HepG2 (cell line): ENCODE results near the gene CCDC177. TPM values are rescaled to one million over a fixed set of nuclear protein-coding genes. Genes with fewer than 3 reads are reported as not detected.

Source experiments
- ATRX ChIP-seq: sonication (generic); formaldehyde crosslinking; IDR thresholded peaks from 2 replicates; pipeline ENCODE4 v1.4.0; 2020; ENCODE audit warnings: missing genetic modification reagents, borderline replicate concordance
- CC2D1A ChIP-seq: sonication (generic); formaldehyde crosslinking; IDR thresholded peaks from 2 replicates; pipeline ENCODE4 v1.8.1; 2023; ENCODE audit warnings: mild to moderate bottlenecking, missing genetic modification reagents
- CREM ChIP-seq, 2 experiments: sonication (generic) in 1 of 2; formaldehyde crosslinking in 1 of 2; IDR thresholded peaks; 2 replicates each; pipeline versions ENCODE4 v1.4.0 to v1.6.1; 2016 to 2020; ENCODE audit warnings: antibody characterized with exemption in 1 of 2, mild to moderate bottlenecking in 1 of 2, missing genetic modification reagents in 1 of 2
- DPF2 ChIP-seq: sonication (generic); formaldehyde crosslinking; IDR thresholded peaks from 2 replicates; pipeline ENCODE4 v1.4.0; 2020; ENCODE audit warnings: mild to moderate bottlenecking, low read depth, missing genetic modification reagents, borderline replicate concordance
- FLYWCH1 ChIP-seq: sonication (generic); formaldehyde crosslinking; IDR thresholded peaks from 2 replicates; pipeline ENCODE4 v1.8.1; 2023; ENCODE audit warnings: mild to moderate bottlenecking, missing genetic modification reagents
- MED13 ChIP-seq: sonication (generic); formaldehyde crosslinking; IDR thresholded peaks from 2 replicates; pipeline ENCODE4 v1.5.0; 2020; ENCODE audit warnings: missing genetic modification reagents
- MXD1 ChIP-seq: sonication (generic); formaldehyde crosslinking; IDR thresholded peaks from 2 replicates; pipeline ENCODE4 v1.4.0; 2020; ENCODE audit warnings: mild to moderate bottlenecking, missing genetic modification reagents
- PREB ChIP-seq: sonication (generic); formaldehyde crosslinking; IDR thresholded peaks from 2 replicates; pipeline ENCODE4 v1.4.0; 2020; ENCODE audit warnings: missing genetic modification reagents
- RORA ChIP-seq: sonication (generic); formaldehyde crosslinking; IDR thresholded peaks from 2 replicates; pipeline ENCODE4 v1.5.0; 2020; ENCODE audit warnings: mild to moderate bottlenecking, missing genetic modification reagents, moderate library complexity
- SIX4 ChIP-seq: sonication (generic); formaldehyde crosslinking; IDR thresholded peaks from 2 replicates; pipeline ENCODE4 v1.4.0; 2020; ENCODE audit warnings: missing genetic modification reagents
- TFDP1 ChIP-seq: IDR thresholded peaks from 2 replicates; pipeline ENCODE4 v1.6.1; 2016; ENCODE audit warnings: missing compliant biosample characterization, missing genetic modification reagents, borderline replicate concordance
- ZBTB2 ChIP-seq: sonication (generic); formaldehyde crosslinking; IDR thresholded peaks from 2 replicates; pipeline ENCODE4 v1.8.0; 2022; ENCODE audit warnings: low read depth, missing genetic modification reagents
- ZFP1 ChIP-seq: IDR thresholded peaks from 2 replicates; pipeline ENCODE4 v1.6.1; 2016
- ZNF3 ChIP-seq: IDR thresholded peaks from 2 replicates; pipeline ENCODE4 v1.7.0; 2017; ENCODE audit warnings: inconsistent platforms
- ZNF615 ChIP-seq: sonication (generic); formaldehyde crosslinking; IDR thresholded peaks from 2 replicates; pipeline ENCODE4 v1.5.0; 2020; ENCODE audit warnings: mild to moderate bottlenecking, missing genetic modification reagents, borderline replicate concordance
- polyA plus RNA-seq, 8 experiments: library from polyadenylated mRNA; depleted of rRNA in 3 of 8; stranded (reverse) in 7 of 8; unstranded in 1 of 8; fragments of >200 nt; fragmentation: Illumina TruSeq in 4 of 8; extraction: Trizol in 4 of 8; gene quantifications; 2 replicates each; pipeline versions ENCODE4 v1.2.1 to v1.2.3, GENCODE V29; 2011 to 2016; ENCODE audit warnings: low read depth in 4 of 8, missing spikeins in 1 of 8, mixed read lengths in 1 of 8; ENCODE audit not compliant: insufficient read depth in 1 of 8
- total RNA-seq, 5 experiments: library from RNA; depleted of rRNA; stranded (reverse); fragments of >200 nt; fragmentation: Illumina TruSeq; extraction: Trizol; gene quantifications; 2 replicates each; pipeline ENCODE4 v1.2.3, GENCODE V29; 2016; ENCODE audit warnings: low read depth in 1 of 5
- TF ChIP-seq, protein P1 (sequence below), 2 experiments: IDR thresholded peaks; 2 replicates each; pipeline ENCODE4 v1.6.1; 2011 to 2012; ENCODE audit warnings: low read length in 2 of 2, borderline replicate concordance in 1 of 2, low read depth in 1 of 2, mild to moderate bottlenecking in 1 of 2, moderate library complexity in 1 of 2
- TF ChIP-seq, protein P2 (sequence below): sonication (generic); formaldehyde crosslinking; conservative IDR thresholded peaks from 2 replicates; pipeline ENCODE4 v1.4.0; 2020; ENCODE audit warnings: missing genetic modification reagents
- TF ChIP-seq, protein P3 (sequence below): sonication (generic); formaldehyde crosslinking; IDR thresholded peaks from 2 replicates; pipeline ENCODE4 v1.4.0; 2020; ENCODE audit warnings: missing genetic modification reagents

Gene CCDC177
- total and polyA plus RNA-seq, 2 of the 13 experiments (the other 11 are each of a cell fraction or from before 2014, with no cell fraction given), result not detected

DNA sequence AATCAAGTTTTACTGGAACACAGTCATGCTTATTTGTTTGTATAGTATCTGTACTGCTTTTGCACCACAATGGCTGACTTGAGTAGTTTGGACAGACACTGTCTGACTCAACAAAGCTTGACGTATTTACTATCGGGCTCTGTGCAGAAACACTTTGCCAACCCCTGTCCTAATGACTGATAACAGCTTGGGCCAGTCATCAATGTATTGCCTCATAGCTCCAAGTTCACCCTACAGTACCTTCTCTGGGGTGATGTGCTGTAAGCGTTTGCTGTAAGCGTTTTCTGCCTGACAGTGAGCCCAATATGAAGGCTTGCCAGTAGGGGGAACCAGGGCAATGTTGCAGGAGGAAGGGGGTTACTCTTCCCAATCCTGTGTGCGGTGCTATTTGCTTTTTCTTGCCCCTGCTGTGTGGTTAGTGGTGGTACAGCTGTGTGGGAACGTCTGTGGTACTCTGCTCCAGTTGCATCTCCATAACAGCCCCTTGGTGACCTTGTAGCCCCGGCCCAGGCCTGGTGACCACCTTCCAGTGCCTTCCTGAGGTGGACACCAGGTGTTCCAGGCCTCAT is 5.4 kb upstream of the CCDC177 start (continued):
- TF ChIP-seq, protein P1, sequence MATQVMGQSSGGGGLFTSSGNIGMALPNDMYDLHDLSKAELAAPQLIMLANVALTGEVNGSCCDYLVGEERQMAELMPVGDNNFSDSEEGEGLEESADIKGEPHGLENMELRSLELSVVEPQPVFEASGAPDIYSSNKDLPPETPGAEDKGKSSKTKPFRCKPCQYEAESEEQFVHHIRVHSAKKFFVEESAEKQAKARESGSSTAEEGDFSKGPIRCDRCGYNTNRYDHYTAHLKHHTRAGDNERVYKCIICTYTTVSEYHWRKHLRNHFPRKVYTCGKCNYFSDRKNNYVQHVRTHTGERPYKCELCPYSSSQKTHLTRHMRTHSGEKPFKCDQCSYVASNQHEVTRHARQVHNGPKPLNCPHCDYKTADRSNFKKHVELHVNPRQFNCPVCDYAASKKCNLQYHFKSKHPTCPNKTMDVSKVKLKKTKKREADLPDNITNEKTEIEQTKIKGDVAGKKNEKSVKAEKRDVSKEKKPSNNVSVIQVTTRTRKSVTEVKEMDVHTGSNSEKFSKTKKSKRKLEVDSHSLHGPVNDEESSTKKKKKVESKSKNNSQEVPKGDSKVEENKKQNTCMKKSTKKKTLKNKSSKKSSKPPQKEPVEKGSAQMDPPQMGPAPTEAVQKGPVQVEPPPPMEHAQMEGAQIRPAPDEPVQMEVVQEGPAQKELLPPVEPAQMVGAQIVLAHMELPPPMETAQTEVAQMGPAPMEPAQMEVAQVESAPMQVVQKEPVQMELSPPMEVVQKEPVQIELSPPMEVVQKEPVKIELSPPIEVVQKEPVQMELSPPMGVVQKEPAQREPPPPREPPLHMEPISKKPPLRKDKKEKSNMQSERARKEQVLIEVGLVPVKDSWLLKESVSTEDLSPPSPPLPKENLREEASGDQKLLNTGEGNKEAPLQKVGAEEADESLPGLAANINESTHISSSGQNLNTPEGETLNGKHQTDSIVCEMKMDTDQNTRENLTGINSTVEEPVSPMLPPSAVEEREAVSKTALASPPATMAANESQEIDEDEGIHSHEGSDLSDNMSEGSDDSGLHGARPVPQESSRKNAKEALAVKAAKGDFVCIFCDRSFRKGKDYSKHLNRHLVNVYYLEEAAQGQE (IDR thresholded peaks at IDR 0.05; ENCODE audit: borderline replicate concordance in 1 of 2, low read depth in 1 of 2, low read length in 2 of 2), result no peak
- no peak for TF ChIP-seq FLYWCH1 (CRISPR knock-in tag)
- peak; percentile 44; the same call in 1 of the 2 replicates for TF ChIP-seq DPF2
- TF ChIP-seq MXD1, result no peak
- peak; percentile 61; the same call in 1 of the 2 replicates for TF ChIP-seq CREM (IDR thresholded peaks at IDR 0.05)
- TF ChIP-seq CREM (CRISPR knock-in tag; IDR thresholded peaks at IDR 0.05), result no peak
- TF ChIP-seq PREB (CRISPR knock-in tag), result no peak
- TF ChIP-seq, protein P2, sequence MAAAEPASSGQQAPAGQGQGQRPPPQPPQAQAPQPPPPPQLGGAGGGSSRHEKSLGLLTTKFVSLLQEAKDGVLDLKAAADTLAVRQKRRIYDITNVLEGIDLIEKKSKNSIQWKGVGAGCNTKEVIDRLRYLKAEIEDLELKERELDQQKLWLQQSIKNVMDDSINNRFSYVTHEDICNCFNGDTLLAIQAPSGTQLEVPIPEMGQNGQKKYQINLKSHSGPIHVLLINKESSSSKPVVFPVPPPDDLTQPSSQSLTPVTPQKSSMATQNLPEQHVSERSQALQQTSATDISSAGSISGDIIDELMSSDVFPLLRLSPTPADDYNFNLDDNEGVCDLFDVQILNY (CRISPR knock-in tag), result no peak
- no peak for TF ChIP-seq MED13 (CRISPR knock-in tag)
- TF ChIP-seq ZNF3 (CRISPR knock-in tag), result no peak
- TF ChIP-seq ZFP1 (CRISPR knock-in tag), result no peak
- TF ChIP-seq ZNF615 (CRISPR knock-in tag), result no peak
- TF ChIP-seq, protein P3, sequence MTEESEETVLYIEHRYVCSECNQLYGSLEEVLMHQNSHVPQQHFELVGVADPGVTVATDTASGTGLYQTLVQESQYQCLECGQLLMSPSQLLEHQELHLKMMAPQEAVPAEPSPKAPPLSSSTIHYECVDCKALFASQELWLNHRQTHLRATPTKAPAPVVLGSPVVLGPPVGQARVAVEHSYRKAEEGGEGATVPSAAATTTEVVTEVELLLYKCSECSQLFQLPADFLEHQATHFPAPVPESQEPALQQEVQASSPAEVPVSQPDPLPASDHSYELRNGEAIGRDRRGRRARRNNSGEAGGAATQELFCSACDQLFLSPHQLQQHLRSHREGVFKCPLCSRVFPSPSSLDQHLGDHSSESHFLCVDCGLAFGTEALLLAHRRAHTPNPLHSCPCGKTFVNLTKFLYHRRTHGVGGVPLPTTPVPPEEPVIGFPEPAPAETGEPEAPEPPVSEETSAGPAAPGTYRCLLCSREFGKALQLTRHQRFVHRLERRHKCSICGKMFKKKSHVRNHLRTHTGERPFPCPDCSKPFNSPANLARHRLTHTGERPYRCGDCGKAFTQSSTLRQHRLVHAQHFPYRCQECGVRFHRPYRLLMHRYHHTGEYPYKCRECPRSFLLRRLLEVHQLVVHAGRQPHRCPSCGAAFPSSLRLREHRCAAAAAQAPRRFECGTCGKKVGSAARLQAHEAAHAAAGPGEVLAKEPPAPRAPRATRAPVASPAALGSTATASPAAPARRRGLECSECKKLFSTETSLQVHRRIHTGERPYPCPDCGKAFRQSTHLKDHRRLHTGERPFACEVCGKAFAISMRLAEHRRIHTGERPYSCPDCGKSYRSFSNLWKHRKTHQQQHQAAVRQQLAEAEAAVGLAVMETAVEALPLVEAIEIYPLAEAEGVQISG (CRISPR knock-in tag), result peak; percentile 67
- TF ChIP-seq SIX4 (CRISPR knock-in tag), result no peak
- no peak for TF ChIP-seq RORA (CRISPR knock-in tag)
- TF ChIP-seq TFDP1 (CRISPR knock-in tag), result no peak
- TF ChIP-seq ATRX (CRISPR knock-in tag), result no peak
- TF ChIP-seq ZBTB2 (CRISPR knock-in tag), result no peak
- TF ChIP-seq CC2D1A, result no peak
